T-helper 2 cell treated with Interferon-gamma antibody and Interleukin-4, amounts not matched to agents 5 μg/mL and 100 μg/mL, for 36 hours (primary cell): Measurements from ENCODE around the gene SETD9.

Source experiments
- DNase-seq: peaks from one replicate; pipeline ENCODE4 v3.0.0; 2021; ENCODE audit warnings: low spot score
- H3K27ac Mint-ChIP-seq: one replicate; pipeline ENCODE4 v1.8.0; 2021; ENCODE audit warnings: mild to moderate bottlenecking, mixed read lengths
- H3K27me3 Mint-ChIP-seq: one replicate; pipeline ENCODE4 v1.8.0; 2021; ENCODE audit warnings: low read depth, mixed read lengths
- H3K36me3 Mint-ChIP-seq: one replicate; pipeline ENCODE4 v1.8.0; 2021; ENCODE audit warnings: low read depth, mixed read lengths
- H3K4me1 Mint-ChIP-seq: one replicate; pipeline ENCODE4 v1.8.0; 2021; ENCODE audit warnings: low read depth, mixed read lengths
- H3K4me3 Mint-ChIP-seq: one replicate; pipeline ENCODE4 v1.8.0; 2022; ENCODE audit warnings: mild to moderate bottlenecking, moderate library complexity, mixed read lengths
- H3K9me3 Mint-ChIP-seq: one replicate; pipeline ENCODE4 v1.8.0; 2021; ENCODE audit warnings: mixed read lengths

Gene SETD9

DNA sequence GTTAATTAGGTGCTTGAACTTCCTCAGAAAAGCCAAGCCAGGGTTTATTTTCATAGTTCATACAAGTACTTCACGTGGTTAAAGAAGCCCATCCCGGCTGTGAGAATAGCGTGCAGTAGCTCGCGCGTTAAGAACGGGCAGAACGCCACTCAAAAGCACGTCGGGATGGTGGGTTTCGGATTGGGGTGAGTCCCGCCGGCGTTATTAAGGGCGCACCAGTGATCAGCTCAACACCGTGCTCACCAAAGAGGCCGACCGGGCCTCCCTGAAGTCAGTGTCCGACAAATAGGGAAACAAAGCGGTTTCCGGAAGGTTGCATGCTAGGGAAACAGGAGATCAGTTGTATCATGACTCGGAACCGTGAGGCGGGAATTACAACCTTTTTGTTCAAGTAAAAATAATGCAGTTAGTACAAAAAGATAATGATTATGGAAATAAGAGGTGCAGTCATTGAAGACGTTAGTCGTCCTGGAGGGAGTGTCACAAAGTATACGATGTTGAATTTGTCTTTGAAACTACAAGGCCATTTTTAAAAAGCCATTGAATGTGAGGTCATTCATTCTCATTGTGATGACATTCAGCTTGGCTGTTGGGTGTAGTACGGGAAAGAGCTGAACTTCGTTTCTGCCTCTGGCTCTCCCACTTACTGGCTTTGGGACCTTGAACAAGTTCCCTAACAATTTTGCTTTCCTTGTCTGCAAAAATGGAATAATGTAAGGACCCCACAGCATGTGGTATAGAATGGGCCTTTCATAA lies 992 bp downstream of the SETD9 start:
- Mint-ChIP-seq H3K9me3 (peaks cover 5% of the 10 kb centered on the region), H3K36me3 (peaks cover 3% of the 10 kb centered on the region), H3K4me3 (peak overlapping the region; percentile 91), H3K4me1 (peaks cover 23% of the 10 kb centered on the region), H3K27ac (peak overlapping the region; percentile 81), H3K27me3 (peaks cover 12% of the 10 kb centered on the region)
- DNase-seq = no peak

GRCh38 chr5:56913766-56914165 lies 4.4 kb downstream of the SETD9 start:
- Mint-ChIP-seq H3K4me3 (no peak overlapping the region), H3K9me3 (no peaks in the 10 kb centered on the region), H3K36me3 (peaks cover 6% of the 10 kb centered on the region), H3K27ac (no peak overlapping the region), H3K4me1 (peaks cover 22% of the 10 kb centered on the region), H3K27me3 (no peaks in the 10 kb centered on the region)
- no peak for DNase-seq

- H3K27ac Mint-ChIP-seq = no peak overlapping the region
- no peaks in the 10 kb centered on the region for H3K27me3 Mint-ChIP-seq
- H3K9me3 Mint-ChIP-seq = no peaks in the 10 kb centered on the region
- H3K4me3 Mint-ChIP-seq = no peak overlapping the region
- DNase-seq = no peak
- peaks cover 18% of the 10 kb centered on the region for H3K4me1 Mint-ChIP-seq
- peaks cover 6% of the 10 kb centered on the region for H3K36me3 Mint-ChIP-seq
Observed at GRCh38 chr5:56914678-56915077, 5.3 kb downstream of the SETD9 start.

DNA sequence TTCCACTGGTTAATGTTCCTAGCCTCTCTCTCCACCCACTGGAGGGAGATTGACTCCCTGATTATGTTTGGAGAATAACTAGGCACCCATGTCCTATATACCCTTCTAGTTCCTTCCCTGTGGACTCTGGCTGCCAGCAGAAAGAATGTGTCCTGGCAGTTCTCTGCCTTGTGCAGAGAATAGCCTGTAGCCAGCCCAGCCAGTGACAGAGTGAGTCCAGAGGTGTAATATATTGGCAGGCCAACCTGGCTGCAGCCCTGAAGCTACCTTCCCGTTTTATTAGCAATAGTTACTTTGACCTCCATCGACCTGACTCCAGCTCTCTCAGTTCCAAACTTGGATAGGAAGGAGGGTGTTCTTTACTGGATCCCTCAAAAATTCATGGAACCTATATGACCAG lies 8.1 kb downstream of the SETD9 start:
- no peaks in the 10 kb centered on the region for H3K27me3 Mint-ChIP-seq
- H3K9me3 Mint-ChIP-seq = no peaks in the 10 kb centered on the region
- peaks cover 14% of the 10 kb centered on the region for H3K36me3 Mint-ChIP-seq
- no peak overlapping the region for H3K27ac Mint-ChIP-seq
- DNase-seq = no peak
- no peak overlapping the region for H3K4me3 Mint-ChIP-seq
- peaks cover 6% of the 10 kb centered on the region for H3K4me1 Mint-ChIP-seq

- no peak overlapping the region for H3K27ac Mint-ChIP-seq
Observed at GRCh38 chr5:56918054-56918453, 8.7 kb downstream of the SETD9 start.

DNA sequence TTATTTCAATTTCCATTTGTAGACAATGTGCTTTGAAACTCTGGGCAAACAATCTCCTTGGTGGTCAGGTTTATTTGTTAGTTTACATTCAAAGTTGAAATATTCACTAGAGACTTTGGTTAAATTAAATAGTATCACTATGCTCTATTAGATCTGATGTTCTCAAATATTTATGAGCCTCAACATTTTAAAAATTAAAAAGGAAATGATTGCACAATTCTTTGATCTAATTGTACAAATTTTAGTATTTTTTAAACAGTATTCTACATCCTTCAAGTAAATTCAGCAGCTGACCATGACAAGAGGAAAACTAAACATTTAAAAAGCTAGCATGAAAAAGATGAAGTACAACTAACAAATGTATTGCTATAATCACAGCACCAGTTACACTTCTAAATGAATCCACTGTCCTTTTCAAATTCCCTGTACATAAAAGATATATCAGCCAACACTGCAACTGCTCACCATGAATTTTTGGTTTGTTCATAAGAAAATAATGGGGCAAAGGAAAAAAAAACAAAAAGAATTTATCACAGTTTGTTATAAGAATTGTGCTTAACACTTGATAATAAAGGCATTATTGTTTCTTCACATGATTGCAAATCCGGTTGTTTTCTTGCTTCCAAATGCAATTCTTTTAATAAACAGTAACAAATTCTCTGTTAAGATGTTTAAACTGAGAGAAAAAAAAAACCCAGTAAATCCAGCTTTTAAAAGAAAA lies 10.7 kb downstream of the SETD9 start:
- H3K36me3 Mint-ChIP-seq = peaks cover 31% of the 10 kb centered on the region
- H3K4me1 Mint-ChIP-seq = peaks cover 6% of the 10 kb centered on the region
- DNase-seq = no peak
- no peak overlapping the region for H3K4me3 Mint-ChIP-seq
- H3K27me3 Mint-ChIP-seq = no peaks in the 10 kb centered on the region
- H3K27ac Mint-ChIP-seq = no peak overlapping the region
- no peaks in the 10 kb centered on the region for H3K9me3 Mint-ChIP-seq

More at GRCh38 chr5:56918054-56918453, 8.7 kb downstream of the SETD9 start:
- H3K9me3 Mint-ChIP-seq = no peaks in the 10 kb centered on the region
- H3K36me3 Mint-ChIP-seq = peaks cover 18% of the 10 kb centered on the region
- no peaks in the 10 kb centered on the region for H3K27me3 Mint-ChIP-seq
- H3K4me1 Mint-ChIP-seq = peaks cover 6% of the 10 kb centered on the region
- H3K4me3 Mint-ChIP-seq = no peak overlapping the region
- DNase-seq = no peak

DNA sequence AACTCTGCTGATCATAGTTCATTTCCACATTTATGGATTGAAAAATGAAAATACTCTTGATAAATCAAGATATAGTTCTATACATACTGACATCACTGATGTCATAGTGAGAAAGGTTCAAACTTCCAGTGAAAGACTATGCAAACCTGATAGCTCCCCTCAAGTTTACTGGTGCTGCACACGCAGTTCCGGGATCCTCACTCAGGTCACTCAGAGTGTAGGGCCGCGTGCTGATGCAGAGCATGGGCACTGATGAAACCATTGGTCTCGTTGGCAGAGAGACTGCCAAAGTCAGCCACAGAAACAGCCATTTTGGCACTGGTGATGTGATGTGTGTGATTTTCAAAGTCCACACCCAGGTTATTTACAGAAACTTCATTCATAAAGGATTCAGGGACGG lies 13.5 kb downstream of the SETD9 start:
- no peak for DNase-seq
- peaks cover 6% of the 10 kb centered on the region for H3K4me1 Mint-ChIP-seq
- H3K27ac Mint-ChIP-seq = no peak overlapping the region
- H3K4me3 Mint-ChIP-seq = no peak overlapping the region
- no peaks in the 10 kb centered on the region for H3K9me3 Mint-ChIP-seq
- H3K36me3 Mint-ChIP-seq = peaks cover 42% of the 10 kb centered on the region
- no peaks in the 10 kb centered on the region for H3K27me3 Mint-ChIP-seq

GRCh38 chr5:56934325-56934724 lies 24.9 kb downstream of the SETD9 start:
- DNase-seq = no peak
- Mint-ChIP-seq H3K9me3 (no peaks in the 10 kb centered on the region), H3K27ac (no peak overlapping the region), H3K36me3 (peaks cover 40% of the 10 kb centered on the region), H3K27me3 (no peaks in the 10 kb centered on the region), H3K4me3 (no peak overlapping the region), H3K4me1 (peaks cover 3% of the 10 kb centered on the region)

DNA sequence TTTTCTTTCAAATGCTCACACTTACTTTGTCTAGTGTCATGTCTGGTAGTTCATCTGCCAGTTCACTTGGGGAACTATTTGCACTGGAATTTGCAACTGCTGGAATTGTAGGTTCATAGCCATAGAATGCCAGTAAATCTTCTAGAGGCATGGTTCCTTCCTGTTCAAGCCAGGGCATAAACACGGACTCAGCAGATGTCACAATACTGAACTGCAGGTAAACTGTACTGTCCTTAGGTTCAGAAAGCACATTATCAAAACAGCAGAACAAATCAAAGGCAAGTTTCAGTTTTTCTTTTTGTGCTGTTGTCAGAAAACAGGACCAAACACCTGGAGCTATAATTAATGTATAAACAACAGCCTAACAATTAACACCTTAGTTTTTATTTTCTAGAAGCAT lies 29.5 kb downstream of the SETD9 start:
- no peak for DNase-seq
- no peak overlapping the region for H3K27ac Mint-ChIP-seq
- peaks cover 53% of the 10 kb centered on the region for H3K36me3 Mint-ChIP-seq
- H3K27me3 Mint-ChIP-seq = no peaks in the 10 kb centered on the region
- H3K4me1 Mint-ChIP-seq = peaks cover 3% of the 10 kb centered on the region
- no peak overlapping the region for H3K4me3 Mint-ChIP-seq
- H3K9me3 Mint-ChIP-seq = no peaks in the 10 kb centered on the region

DNA sequence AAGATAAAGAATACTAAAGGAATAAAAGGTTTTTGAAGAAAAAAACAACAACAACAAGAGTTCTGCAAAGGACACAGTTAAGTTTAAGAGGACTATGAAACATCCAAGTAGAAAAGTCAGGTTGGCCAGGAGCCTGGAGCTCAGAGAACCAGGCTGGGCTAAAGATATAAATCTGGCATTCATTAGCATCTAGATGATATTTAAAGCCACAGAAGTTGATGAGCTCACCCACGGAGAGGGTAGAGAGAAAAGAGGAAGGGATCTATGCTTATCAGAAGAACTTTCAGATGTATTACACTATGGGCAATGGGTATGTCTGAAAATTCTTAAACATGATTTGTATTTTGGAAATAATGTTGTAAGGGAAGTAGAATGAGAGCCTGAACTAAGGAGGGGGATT lies 32.6 kb downstream of the SETD9 start:
- H3K4me1 Mint-ChIP-seq = peaks cover 2% of the 10 kb centered on the region
- no peak overlapping the region for H3K4me3 Mint-ChIP-seq
- H3K27me3 Mint-ChIP-seq = no peaks in the 10 kb centered on the region
- H3K9me3 Mint-ChIP-seq = no peaks in the 10 kb centered on the region
- H3K27ac Mint-ChIP-seq = no peak overlapping the region
- DNase-seq = no peak
- H3K36me3 Mint-ChIP-seq = peaks cover 54% of the 10 kb centered on the region

- no peaks in the 10 kb centered on the region for H3K27me3 Mint-ChIP-seq
- no peak overlapping the region for H3K27ac Mint-ChIP-seq
- H3K36me3 Mint-ChIP-seq = peaks cover 27% of the 10 kb centered on the region
- DNase-seq = no peak
- H3K4me3 Mint-ChIP-seq = no peak overlapping the region
- peaks cover 16% of the 10 kb centered on the region for H3K4me1 Mint-ChIP-seq
- no peaks in the 10 kb centered on the region for H3K9me3 Mint-ChIP-seq
Observed at GRCh38 chr5:56947052-56947451, 37.7 kb downstream of the SETD9 start.

DNA sequence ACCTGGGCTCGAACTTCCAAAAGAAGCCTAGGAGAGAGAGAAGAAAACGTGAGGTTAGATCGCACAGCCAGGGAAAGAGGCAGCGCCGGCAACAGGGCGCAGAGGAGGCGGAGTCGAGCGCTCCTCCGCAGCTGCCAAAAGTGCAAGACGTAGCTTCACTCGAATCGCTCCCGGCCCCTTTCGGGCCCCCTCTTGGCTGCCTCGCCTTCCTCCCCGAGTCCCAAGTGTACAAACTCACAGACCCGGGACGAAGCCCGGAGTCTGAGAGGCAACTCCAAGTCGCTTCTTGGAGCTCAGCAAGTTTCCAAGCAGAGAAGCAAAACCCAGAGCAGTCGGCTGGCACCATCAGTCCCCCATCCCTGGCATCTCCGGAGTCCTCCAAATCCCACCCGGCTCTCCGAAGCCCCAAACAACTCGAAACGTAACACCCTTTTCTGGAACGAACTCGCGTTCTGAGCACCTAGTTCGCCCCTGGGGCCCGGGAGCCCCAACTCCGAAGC lies 41.3 kb downstream of the SETD9 start:
- H3K27ac Mint-ChIP-seq = peak overlapping the region; percentile 80
- H3K27me3 Mint-ChIP-seq = peaks cover 29% of the 10 kb centered on the region
- peaks cover 9% of the 10 kb centered on the region for H3K36me3 Mint-ChIP-seq
- H3K9me3 Mint-ChIP-seq = no peaks in the 10 kb centered on the region
- H3K4me3 Mint-ChIP-seq = peak overlapping the region; percentile 96
- H3K4me1 Mint-ChIP-seq = peaks cover 18% of the 10 kb centered on the region
- peak; percentile 52 for DNase-seq

- peak overlapping the region; percentile 80 for H3K27ac Mint-ChIP-seq
- H3K4me1 Mint-ChIP-seq = peaks cover 16% of the 10 kb centered on the region
- peaks cover 4% of the 10 kb centered on the region for H3K36me3 Mint-ChIP-seq
- H3K9me3 Mint-ChIP-seq = no peaks in the 10 kb centered on the region
- peak; percentile 6 for DNase-seq
- H3K27me3 Mint-ChIP-seq = peaks cover 32% of the 10 kb centered on the region
- peak overlapping the region; percentile 96 for H3K4me3 Mint-ChIP-seq
Observed at GRCh38 chr5:56951126-56951945, 41.9 kb downstream of the SETD9 start.
